CD4-positive, alpha-beta T cell treated with Interleukin-12 subunit alpha and Interleukin-12 subunit beta, for 1 hour (primary cell): ENCODE measurements around the gene BCKDHA.
"Not testable (repeated sequence)": the region's sequence is repeated elsewhere in the genome, so short reads cannot be mapped to it uniquely, and the experiment has no call there.

Experiments
- DNase-seq: peaks from one replicate; pipeline ENCODE4 v3.0.0-alpha.2; 2020

The BCKDHA gene

DNA sequence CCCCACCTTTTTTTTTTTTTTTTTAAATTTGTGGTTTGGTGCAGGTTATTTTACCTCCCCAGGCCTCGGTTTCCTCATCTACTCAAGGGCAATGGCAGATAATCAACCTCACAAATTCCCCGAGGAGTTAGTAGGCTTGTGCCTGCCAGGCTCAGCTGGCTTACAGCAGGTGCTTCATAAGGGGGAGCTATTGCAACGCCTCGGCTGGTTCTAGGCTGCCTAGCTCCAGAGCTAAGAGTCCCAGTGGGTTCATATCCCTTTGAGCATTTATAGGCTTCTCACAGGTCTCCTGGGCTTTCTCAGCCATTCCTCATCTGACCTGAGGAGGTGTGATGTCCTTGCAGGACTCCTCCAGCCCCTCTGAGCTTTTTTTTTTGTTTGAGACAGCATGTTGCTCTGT is 10.6 kb downstream of the BCKDHA start:
- DNase-seq: no peak

- not testable (repeated sequence) for DNase-seq
These were observed 11.2 kb downstream of the BCKDHA start for GRCh38 chr19:41408846-41409245.

DNA sequence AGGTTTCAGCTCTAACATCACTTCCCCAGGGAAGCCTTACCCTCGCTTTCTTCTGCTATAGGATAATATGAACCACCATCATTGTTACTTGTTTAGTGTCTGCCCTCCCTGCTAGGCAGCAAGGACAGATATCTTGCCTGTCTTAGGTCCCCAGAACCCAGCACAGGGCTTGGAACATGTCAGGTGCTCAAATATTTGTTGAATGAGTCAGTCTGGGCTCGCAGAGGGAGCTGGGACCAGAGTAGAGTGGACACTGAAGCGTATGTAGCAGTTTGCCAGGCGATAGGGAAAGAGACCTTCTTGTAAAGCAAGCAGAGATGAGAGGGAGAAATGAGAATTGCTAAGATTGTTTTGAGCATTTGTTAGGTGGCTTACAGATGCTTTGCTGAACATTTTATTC is 11.7 kb downstream of the BCKDHA start:
- DNase-seq: no peak

DNA sequence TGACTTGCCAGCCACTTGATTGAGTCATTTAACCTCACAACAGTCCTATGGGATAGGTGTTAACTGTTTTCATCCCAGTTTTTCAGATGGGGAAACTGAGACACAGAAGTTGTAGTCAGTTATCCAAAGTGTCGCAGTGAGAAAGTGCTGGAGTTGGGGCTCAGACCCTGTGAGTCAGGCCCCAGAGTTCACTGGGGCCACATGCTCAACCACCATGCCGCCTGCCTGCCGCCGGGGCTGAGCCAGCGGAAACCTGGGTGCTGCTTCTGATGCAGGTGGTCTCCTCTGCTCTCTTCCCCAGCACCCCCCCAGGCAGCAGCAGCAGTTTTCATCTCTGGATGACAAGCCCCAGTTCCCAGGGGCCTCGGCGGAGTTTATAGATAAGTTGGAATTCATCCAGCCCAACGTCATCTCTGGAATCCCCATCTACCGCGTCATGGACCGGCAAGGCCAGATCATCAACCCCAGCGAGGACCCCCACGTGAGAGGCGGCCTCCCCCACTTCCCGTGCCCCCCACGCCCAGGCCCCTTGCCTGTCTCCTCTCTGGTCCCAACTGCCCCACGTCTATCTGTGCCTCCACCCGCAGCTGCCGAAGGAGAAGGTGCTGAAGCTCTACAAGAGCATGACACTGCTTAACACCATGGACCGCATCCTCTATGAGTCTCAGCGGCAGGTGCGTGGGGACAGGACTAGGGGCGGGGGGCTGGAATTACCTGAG is 12.9 kb downstream of the BCKDHA start:
- no peak for DNase-seq

- DNase-seq: no peak
These were observed 13.7 kb downstream of the BCKDHA start for GRCh38 chr19:41411100-41411967.

DNA sequence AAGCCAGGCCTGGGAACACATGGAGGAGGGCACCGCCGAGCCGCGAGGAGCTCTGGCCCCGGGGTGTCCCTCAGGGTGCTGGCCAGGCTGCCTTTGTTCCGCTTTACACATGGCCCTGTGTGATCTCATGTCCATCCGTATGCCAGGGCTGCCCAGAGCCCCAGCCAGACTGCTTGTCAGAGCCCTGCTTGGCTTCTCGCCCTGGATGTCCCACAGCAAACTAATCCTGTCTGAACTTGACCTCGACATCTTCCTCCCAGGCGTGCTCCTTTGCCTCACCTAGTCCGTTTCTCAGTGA is 14.3 kb downstream of the BCKDHA start:
- DNase-seq: no peak

DNA sequence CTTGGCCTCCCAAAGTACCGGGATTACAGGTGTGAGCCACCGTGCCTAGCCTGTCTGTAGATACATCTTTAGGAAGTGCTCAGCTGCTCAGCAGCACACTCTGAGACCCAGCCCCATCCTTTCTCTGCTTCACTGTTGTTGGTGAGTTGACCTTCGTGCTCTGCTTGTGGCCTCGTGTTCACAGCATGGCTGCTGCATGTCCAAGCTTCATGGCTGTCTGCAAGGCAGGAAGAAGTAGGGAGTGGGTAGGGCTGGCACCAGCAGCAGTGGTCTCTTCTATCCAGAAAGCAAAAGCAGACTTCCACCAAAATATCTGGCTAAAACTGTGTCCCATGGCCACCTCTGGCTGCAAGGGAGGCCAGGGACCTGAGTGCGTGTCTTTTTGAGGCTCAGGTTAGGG is 15.3 kb downstream of the BCKDHA start:
- DNase-seq: no peak

GRCh38 chr19:41413947-41414346 is 16.3 kb downstream of the BCKDHA start:
- no peak for DNase-seq

- no peak for DNase-seq
These were observed 16.8 kb downstream of the BCKDHA start for GRCh38 chr19:41414461-41414860.

DNA sequence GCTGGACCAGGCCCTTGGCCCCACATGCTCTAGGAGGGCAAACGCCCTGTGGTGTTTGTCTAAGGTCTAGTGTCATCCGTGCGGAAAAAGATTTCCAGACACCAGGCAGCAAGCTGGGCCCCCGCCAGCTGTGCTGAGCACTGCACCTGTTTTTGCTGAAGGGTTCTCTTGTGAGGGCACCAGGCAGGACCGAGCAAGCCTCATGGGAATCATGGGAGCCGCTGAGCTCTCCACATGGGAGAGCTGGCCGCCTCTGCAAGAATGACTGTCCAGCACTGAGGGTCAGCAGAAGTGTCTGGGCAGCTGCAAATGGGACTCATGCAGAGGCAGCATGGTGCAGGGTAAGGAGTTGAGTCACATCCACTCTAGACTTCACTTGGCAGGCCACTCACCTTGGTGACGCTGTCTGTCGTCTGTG is 17.5 kb downstream of the BCKDHA start:
- no peak for DNase-seq

- no peak for DNase-seq
These were observed 18.6 kb downstream of the BCKDHA start for GRCh38 chr19:41416194-41416674.

- no peak for DNase-seq
These were observed 22.7 kb downstream of the BCKDHA start for GRCh38 chr19:41420101-41420880.

DNA sequence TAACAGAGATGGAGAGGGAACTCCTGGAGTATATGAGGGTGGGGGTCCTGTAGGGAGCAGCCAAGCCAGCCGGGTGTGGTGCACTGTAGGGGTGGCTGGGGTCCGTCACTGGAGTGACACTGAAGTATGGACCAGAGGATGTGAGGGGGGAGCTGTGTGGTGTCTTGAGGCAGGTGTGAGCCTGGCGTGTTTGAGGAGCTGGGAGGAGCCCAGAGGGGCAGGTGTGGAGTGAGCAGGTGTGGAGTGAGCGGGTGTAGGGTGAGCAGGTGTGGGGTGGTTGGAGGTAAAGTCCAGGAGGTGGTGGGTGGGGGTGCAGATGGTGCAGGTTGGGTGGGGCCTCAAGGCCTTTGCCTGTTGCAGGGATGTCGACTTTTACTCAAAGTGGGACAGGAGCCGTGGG is 23.7 kb downstream of the BCKDHA start:
- DNase-seq: no peak

GRCh38 chr19:41421973-41422372 is 24.4 kb downstream of the BCKDHA start:
- no peak for DNase-seq

- DNase-seq: no peak
These were observed 24.8 kb downstream of the BCKDHA start for GRCh38 chr19:41422456-41422855.

- DNase-seq: no peak
These were observed 25.3 kb downstream of the BCKDHA start for GRCh38 chr19:41422955-41423354.

DNA sequence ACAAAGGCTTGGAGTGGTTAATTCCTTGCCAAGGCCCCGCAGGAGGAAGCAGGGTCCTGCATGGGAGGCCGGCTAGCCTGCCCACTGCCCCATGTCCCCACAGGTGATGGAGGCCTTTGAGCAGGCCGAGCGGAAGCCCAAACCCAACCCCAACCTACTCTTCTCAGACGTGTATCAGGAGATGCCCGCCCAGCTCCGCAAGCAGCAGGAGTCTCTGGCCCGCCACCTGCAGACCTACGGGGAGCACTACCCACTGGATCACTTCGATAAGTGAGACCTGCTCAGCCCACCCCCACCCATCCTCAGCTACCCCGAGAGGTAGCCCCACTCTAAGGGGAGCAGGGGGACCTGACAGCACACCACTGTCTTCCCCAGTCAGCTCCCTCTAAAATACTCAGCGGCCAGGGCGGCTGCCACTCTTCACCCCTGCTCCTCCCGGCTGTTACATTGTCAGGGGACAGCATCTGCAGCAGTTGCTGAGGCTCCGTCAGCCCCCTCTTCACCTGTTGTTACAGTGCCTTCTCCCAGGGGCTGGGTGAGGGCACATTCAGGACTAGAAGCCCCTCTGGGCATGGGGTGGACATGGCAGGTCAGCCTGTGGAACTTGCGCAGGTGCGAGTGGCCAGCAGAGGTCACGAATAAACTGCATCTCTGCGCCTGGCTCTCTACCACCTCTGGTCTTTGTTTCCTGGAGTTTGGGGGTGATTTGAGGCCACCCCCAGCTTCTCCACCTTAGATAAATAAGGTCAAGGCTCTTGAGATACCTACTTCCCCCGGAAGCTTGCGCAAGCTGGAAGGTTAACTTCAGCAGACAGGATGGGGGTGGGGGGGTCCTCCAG is 26.9 kb downstream of the BCKDHA start:
- DNase-seq: no peak

GRCh38 chr19:41425174-41426115 is 27.8 kb downstream of the BCKDHA start:
- DNase-seq: no peak

DNA sequence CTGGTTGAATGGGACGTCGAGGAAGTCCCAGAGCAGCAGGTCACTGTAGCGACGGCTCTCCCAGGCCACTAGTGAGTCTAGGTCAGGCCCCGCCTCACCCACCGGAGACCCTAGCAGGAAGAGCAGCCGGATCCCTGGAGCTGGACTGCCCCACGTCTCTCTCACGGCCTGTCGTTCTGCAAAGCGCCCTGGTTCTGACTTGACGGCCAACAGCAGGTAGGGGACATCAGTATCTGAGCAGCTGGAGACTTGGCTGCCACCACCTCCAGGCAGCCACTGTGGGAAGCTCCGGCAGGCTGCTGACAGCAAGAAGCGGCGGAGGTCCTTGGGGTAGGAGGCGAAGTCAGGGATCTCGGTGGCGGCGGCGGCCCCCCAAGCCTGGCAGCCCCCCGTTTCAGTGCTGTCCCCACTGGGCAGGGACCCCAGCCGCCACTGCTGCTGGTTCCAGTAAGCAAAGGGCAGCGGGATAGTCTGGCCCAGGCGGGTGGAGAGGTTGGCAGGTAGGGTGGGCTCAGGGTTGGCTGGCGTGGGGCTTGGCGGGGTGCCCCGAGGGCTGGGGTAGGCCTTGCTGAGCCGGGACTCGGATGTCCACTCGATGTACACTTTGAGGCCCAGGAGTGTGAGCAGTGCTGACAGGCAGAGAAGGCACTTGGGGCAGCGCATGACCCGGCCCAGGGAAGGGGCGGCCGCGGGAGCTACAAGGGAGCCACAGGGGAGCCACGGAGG is 28.7 kb downstream of the BCKDHA start:
- DNase-seq: no peak

- peak; percentile 48 for DNase-seq
These were observed 29.5 kb downstream of the BCKDHA start, which contains the start of gene B3GNT8 for GRCh38 chr19:41426952-41427646. Gene B3GNT8 (minus strand): TSS chr19:41427374. CDS start chr19:41426778, 596 bp downstream.
